Naive thymus-derived CD4-positive, alpha-beta T cell (primary cell): ENCODE results near the gene HOXA10. TPM values are rescaled to one million over a fixed set of nuclear protein-coding genes. Genes with fewer than 3 reads are reported as not detected.

ENCODE experiments used
- ATAC-seq: fragments of 150-1000 bp; cut with Tn5 transposase; 2 replicates; pipeline ENCODE4 v1.10.0; 2021; ENCODE audit warnings: mild to moderate bottlenecking, moderate library complexity
- CTCF ChIA-PET: fragments of 350-600 bp; sonication (Branson Sonifier 250); formaldehyde crosslinking; loops from one replicate; lab custom pipeline; 2021; ENCODE audit warnings: antibody characterized with exemption; lab: Charles Lee
- POLR2A ChIA-PET: fragments of 350-600 bp; sonication (Branson Sonifier 250); formaldehyde crosslinking; loops from one replicate; lab custom pipeline; 2021; ENCODE audit warnings: antibody characterized with exemption, inconsistent platforms; lab: Charles Lee
- DNase-seq, 9 donors: peaks; one replicate each; pipeline versions ENCODE4 v3.0.0 to v3.0.0-alpha.2; 2020 to 2022; ENCODE audit warnings: mixed read lengths in 1 of 9
- H3K27ac ChIP-seq: one replicate; pipeline ENCODE4 v1.7.0; 2013; ENCODE audit warnings: mild to moderate bottlenecking, low read depth, low read length, moderate library complexity
- H3K27me3 ChIP-seq, 2 donors: one replicate each; pipeline ENCODE4 v1.7.0; 2013; ENCODE audit warnings: low read length in 2 of 2, mild to moderate bottlenecking in 2 of 2, moderate library complexity in 2 of 2; ENCODE audit not compliant: control insufficient read depth in 2 of 2, insufficient read depth in 2 of 2
- H3K36me3 ChIP-seq, 3 experiments: 1 replicate in 2 of 3; 2 replicates in 1 of 3; pipeline ENCODE4 v1.7.0; 2013; ENCODE audit warnings: low read length in 3 of 3, mild to moderate bottlenecking in 3 of 3, moderate library complexity in 1 of 3; ENCODE audit not compliant: insufficient read depth in 3 of 3, control insufficient read depth in 2 of 3
- H3K4me1 ChIP-seq, 2 donors: one replicate each; pipeline ENCODE4 v1.7.0; 2013; ENCODE audit warnings: low read length in 2 of 2, mild to moderate bottlenecking in 2 of 2, moderate library complexity in 1 of 2; ENCODE audit not compliant: control insufficient read depth in 2 of 2, insufficient read depth in 2 of 2
- H3K4me3 ChIP-seq: 2 replicates; pipeline ENCODE4 v1.7.0; 2013; ENCODE audit warnings: mild to moderate bottlenecking, low read length
- H3K9me3 ChIP-seq, 3 experiments: 1 replicate in 2 of 3; 2 replicates in 1 of 3; pipeline ENCODE4 v1.7.0; 2013; ENCODE audit warnings: low read length in 3 of 3; ENCODE audit not compliant: control insufficient read depth in 2 of 3
- H3K27ac Mint-ChIP-seq, 9 donors: one replicate each; pipeline ENCODE4 v1.8.0; 2020 to 2022; ENCODE audit warnings: mixed read lengths in 9 of 9, mild to moderate bottlenecking in 8 of 9, moderate library complexity in 5 of 9, inconsistent platforms in 2 of 9
- H3K27me3 Mint-ChIP-seq, 5 donors: one replicate each; pipeline ENCODE4 v1.8.0; 2021 to 2022; ENCODE audit warnings: mixed read lengths in 5 of 5, mild to moderate bottlenecking in 1 of 5
- H3K36me3 Mint-ChIP-seq, 5 donors: one replicate each; pipeline ENCODE4 v1.8.0; 2020 to 2022; ENCODE audit warnings: mixed read lengths in 5 of 5, mild to moderate bottlenecking in 3 of 5, inconsistent platforms in 1 of 5
- H3K4me1 Mint-ChIP-seq, 7 donors: one replicate each; pipeline ENCODE4 v1.8.0; 2020 to 2022; ENCODE audit warnings: mixed read lengths in 7 of 7, mild to moderate bottlenecking in 3 of 7, inconsistent platforms in 1 of 7
- H3K4me3 Mint-ChIP-seq, 10 donors: one replicate each; pipeline ENCODE4 v1.8.0; 2020 to 2022; ENCODE audit warnings: mild to moderate bottlenecking in 10 of 10, mixed read lengths in 10 of 10, moderate library complexity in 6 of 10, inconsistent platforms in 2 of 10
- H3K9me3 Mint-ChIP-seq, 11 donors: one replicate each; pipeline ENCODE4 v1.8.0; 2020 to 2022; ENCODE audit warnings: mixed read lengths in 11 of 11, mild to moderate bottlenecking in 4 of 11, inconsistent platforms in 1 of 11, moderate library complexity in 1 of 11
- intact Hi-C, 2 donors: fragments of 100-400 bp; cut with micrococcal nuclease; formaldehyde crosslinking; loops; one replicate each; pipeline ENCODE4 v1.15.1; 2023
- polyA plus RNA-seq, 2 donors: library from polyadenylated mRNA; unstranded; fragments of 300-500 nt; fragmentation: Illumina TruSeq; gene quantifications; one replicate each; pipeline ENCODE4 v1.2.3, GENCODE V29; 2021
- total RNA-seq, 6 experiments: library from RNA in 5 of 6; stranded (reverse) in 5 of 6; gene quantifications; 1 replicate in 5 of 6; 2 replicates in 1 of 6; pipeline ENCODE4 v1.2.3 and lab custom pipeline; 2021 to 2026

Gene HOXA10
- total and polyA plus RNA-seq, 7 experiments from 2014 or later, result 0.66 TPM; not detected in 6

- peaks cover 4 to 7% of the 10 kb centered on the region in 2 donors for H3K4me1 ChIP-seq
- H3K4me3 ChIP-seq, result no peak overlapping the region
- H3K36me3 Mint-ChIP-seq, result no peaks in the 10 kb centered on the region
- POLR2A ChIA-PET, result no interaction called here
- ATAC-seq (peak; percentile 74), DNase-seq (peak in 2 of 9 donors; percentile 28 to 47)
- H3K4me1 Mint-ChIP-seq, result peaks cover 0 to 29% (median 18%) of the 10 kb centered on the region in 7 donors
- peaks cover 21 to 64% of the 10 kb centered on the region in 2 donors for H3K27me3 ChIP-seq
- intact Hi-C loops, result loop anchor here (1.0 to 5.0 kb wide), 7 partner anchors 366 to 887 kb away; no protein-coding TSS in a partner anchor
- H3K27ac ChIP-seq, result no peak overlapping the region
- H3K27ac Mint-ChIP-seq, result no peak overlapping the region
- H3K27me3 Mint-ChIP-seq, result peaks cover 80 to 97% (median 93%) of the 10 kb centered on the region in 5 donors
- no peaks in the 10 kb centered on the region for H3K9me3 ChIP-seq
- H3K9me3 Mint-ChIP-seq, result peaks cover 0 to 5% (median 0%) of the 10 kb centered on the region in 11 donors
- H3K4me3 Mint-ChIP-seq, result peak overlapping the region; percentile 35 to 79 (median 66)
- CTCF ChIA-PET, result interaction anchor here (0.6 to 2.4 kb wide), 3 partner anchors 12 to 553 kb away, joined by 3 to 9 read pairs (median 5); no protein-coding TSS in a partner anchor
- H3K36me3 ChIP-seq, result no peaks in the 10 kb centered on the region
Measured at GRCh38 chr7:27210441-27211083, 36.4 kb upstream of the HOXA10 start.

DNA sequence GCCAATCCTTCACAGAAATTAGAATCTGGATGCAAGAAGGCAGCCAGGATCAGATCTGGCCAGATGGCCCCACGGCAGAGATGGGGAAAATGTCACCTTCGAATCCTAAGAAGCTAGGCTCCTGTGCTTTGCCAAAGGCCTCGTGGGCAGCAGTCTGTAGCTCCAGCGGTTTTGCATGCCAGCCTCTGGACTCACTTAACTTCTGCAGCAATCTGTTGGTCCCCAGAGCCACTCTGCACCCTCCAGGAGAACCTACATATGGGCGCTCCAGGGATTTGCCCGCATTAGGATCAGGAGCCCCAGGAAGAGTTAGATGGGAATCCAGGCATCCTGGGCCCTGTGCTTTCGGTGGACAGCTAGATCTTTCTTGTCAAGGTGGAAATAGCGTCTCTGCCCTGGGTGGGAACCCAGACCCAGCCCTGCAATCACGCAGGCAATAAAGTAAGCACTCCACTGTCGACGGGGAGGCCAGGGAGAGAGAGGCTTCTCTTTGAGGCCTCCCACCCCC lies 35.9 kb upstream of the HOXA10 start:
- Histone ChIP-seq H3K27me3 (peaks cover 24 to 70% of the 10 kb centered on the region in 2 donors), H3K36me3 (no peaks in the 10 kb centered on the region), H3K9me3 (no peaks in the 10 kb centered on the region), H3K4me1 (peaks cover 4 to 7% of the 10 kb centered on the region in 2 donors), H3K27ac (no peak overlapping the region), H3K4me3 (no peak overlapping the region)
- DNase-seq (no peak), ATAC-seq (no peak)
- H3K4me1 Mint-ChIP-seq, result peaks cover 0 to 32% (median 24%) of the 10 kb centered on the region in 7 donors
- no peak overlapping the region for H3K27ac Mint-ChIP-seq
- H3K4me3 Mint-ChIP-seq, result peak overlapping the region in 6 of 10 donors; percentile 62 to 72 (median 67)
- intact Hi-C loops, result loop anchor here (1.0 to 5.0 kb wide), 7 partner anchors 366 to 887 kb away; no protein-coding TSS in a partner anchor
- ChIA-PET POLR2A (no interaction called here), CTCF (interaction anchor here (1.0 to 2.4 kb wide), 2 partner anchors 14 to 553 kb away, joined by 5 to 9 read pairs; no protein-coding TSS in a partner anchor)
- no peaks in the 10 kb centered on the region for H3K36me3 Mint-ChIP-seq
- peaks cover 84 to 95% (median 92%) of the 10 kb centered on the region in 5 donors for H3K27me3 Mint-ChIP-seq
- peaks cover 0 to 5% (median 0%) of the 10 kb centered on the region in 11 donors for H3K9me3 Mint-ChIP-seq

DNA sequence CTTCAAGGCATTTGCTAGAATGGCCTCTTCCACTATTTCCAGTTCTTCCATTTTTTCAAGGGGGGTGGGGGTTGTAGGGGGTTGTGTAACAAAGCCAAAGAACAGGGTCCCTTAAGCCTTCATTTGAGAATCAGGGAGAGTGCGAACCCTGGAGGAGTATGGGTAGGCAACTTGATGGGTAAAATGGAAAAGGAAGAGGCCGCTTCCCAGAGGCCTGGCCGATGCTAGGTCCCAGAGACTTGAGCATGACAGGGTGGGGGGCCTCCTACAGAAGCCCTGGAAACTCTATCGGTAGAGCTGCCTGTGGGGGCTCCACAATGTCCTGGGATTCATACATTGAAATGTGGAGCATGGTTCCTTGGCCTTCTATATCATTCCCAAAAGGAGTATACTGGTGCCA lies 34.9 kb upstream of the HOXA10 start:
- no peak overlapping the region for H3K27ac Mint-ChIP-seq
- ChIA-PET POLR2A (no interaction called here), CTCF (interaction anchor here (0.7 to 3.0 kb wide), 4 partner anchors 13 to 887 kb away, joined by 3 to 13 read pairs (median 6); no protein-coding TSS in a partner anchor)
- Histone ChIP-seq H3K9me3 (no peaks in the 10 kb centered on the region), H3K4me3 (no peak overlapping the region), H3K27ac (no peak overlapping the region), H3K4me1 (peaks cover 4 to 7% of the 10 kb centered on the region in 2 donors), H3K36me3 (no peaks in the 10 kb centered on the region), H3K27me3 (peaks cover 24 to 69% of the 10 kb centered on the region in 2 donors)
- H3K4me3 Mint-ChIP-seq, result no peak overlapping the region
- ATAC-seq, result no peak
- intact Hi-C loops, result no loop called here
- no peaks in the 10 kb centered on the region for H3K36me3 Mint-ChIP-seq
- peaks cover 0 to 7% (median 0%) of the 10 kb centered on the region in 11 donors for H3K9me3 Mint-ChIP-seq
- peaks cover 0 to 42% (median 27%) of the 10 kb centered on the region in 7 donors for H3K4me1 Mint-ChIP-seq
- no peak for DNase-seq
- H3K27me3 Mint-ChIP-seq, result peaks cover 87 to 95% (median 93%) of the 10 kb centered on the region in 5 donors

DNA sequence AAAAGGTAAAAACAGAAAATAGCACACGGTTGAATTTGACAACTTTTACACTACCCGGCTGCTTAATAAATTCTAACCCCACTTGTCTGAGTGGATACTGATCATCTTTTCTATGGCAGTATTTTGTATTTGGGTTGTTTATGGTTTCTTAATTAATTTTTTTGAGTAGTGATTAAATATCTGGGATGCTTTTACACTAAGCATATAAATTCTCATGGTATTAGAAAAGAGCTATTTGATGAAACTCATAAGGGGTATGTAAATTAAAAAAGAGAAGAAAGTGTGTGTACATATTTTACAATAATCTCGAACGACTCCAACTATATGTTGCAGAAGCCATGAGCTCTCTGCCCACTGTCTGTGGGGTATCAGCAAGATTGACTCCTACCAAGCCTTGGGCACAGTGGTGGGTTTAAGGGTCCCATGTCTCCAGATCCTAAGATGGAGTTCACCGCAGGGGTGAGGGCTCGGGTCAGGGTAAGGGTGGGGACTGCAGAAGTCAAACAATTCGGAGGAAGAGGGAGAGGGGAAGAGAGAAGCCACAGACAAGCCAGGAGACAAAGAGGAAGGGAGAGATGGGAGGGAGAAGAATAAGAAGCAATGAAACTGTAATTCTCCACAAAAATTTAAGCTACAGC lies 33.3 kb upstream of the HOXA10 start:
- no peaks in the 10 kb centered on the region for H3K36me3 Mint-ChIP-seq
- no peaks in the 10 kb centered on the region for H3K36me3 ChIP-seq

GRCh38 chr7:27205325-27206280 lies 31.5 kb upstream of the HOXA10 start:
- ChIA-PET POLR2A (interaction anchor here (0.6 kb wide), 1 partner anchor 56 kb away, joined by 3 read pairs; no protein-coding TSS in a partner anchor), CTCF (interaction anchor here (0.5 kb wide), 1 partner anchor 888 kb away, joined by 3 read pairs; no protein-coding TSS in a partner anchor)
- no peak overlapping the region for H3K4me3 ChIP-seq
- H3K27ac Mint-ChIP-seq, result peak overlapping the region in 2 of 9 donors; percentile 4 to 47
- peaks cover 93 to 97% (median 95%) of the 10 kb centered on the region in 5 donors for H3K27me3 Mint-ChIP-seq
- peaks cover 7 to 50% (median 38%) of the 10 kb centered on the region in 7 donors for H3K4me1 Mint-ChIP-seq
- intact Hi-C loops, result no loop called here
- no peak for DNase-seq
- peaks cover 0 to 3% (median 0%) of the 10 kb centered on the region in 5 donors for H3K36me3 Mint-ChIP-seq
- peaks cover 9 to 10% of the 10 kb centered on the region in 2 donors for H3K4me1 ChIP-seq
- H3K27me3 ChIP-seq, result peaks cover 21 to 62% of the 10 kb centered on the region in 2 donors
- no peaks in the 10 kb centered on the region for H3K36me3 ChIP-seq
- H3K4me3 Mint-ChIP-seq, result peak overlapping the region in 5 of 10 donors; percentile 3 to 54 (median 11)
- peaks cover 0 to 7% (median 0%) of the 10 kb centered on the region in 11 donors for H3K9me3 Mint-ChIP-seq
- H3K9me3 ChIP-seq, result no peaks in the 10 kb centered on the region
- no peak overlapping the region for H3K27ac ChIP-seq
- no peak for ATAC-seq

More for the DNA sequence above, 33.3 kb upstream of the HOXA10 start:
- no peak overlapping the region for H3K27ac Mint-ChIP-seq
- H3K9me3 Mint-ChIP-seq, result peaks cover 0 to 7% (median 0%) of the 10 kb centered on the region in 11 donors
- no peak overlapping the region for H3K4me3 Mint-ChIP-seq
- intact Hi-C loops, result no loop called here
- Histone ChIP-seq H3K4me3 (no peak overlapping the region), H3K9me3 (no peaks in the 10 kb centered on the region), H3K27ac (no peak overlapping the region), H3K4me1 (peaks cover 4% of the 10 kb centered on the region in 2 donors), H3K27me3 (peaks cover 24 to 66% of the 10 kb centered on the region in 2 donors)
- peaks cover 90 to 97% (median 95%) of the 10 kb centered on the region in 5 donors for H3K27me3 Mint-ChIP-seq
- ATAC-seq, result no peak
- CTCF ChIA-PET, result interaction anchor here (0.9 to 3.0 kb wide), 2 partner anchors 12 to 813 kb away, joined by 3 to 13 read pairs; no protein-coding TSS in a partner anchor
- DNase-seq, result no peak
- H3K4me1 Mint-ChIP-seq, result peaks cover 0 to 36% (median 30%) of the 10 kb centered on the region in 7 donors
- POLR2A ChIA-PET, result no interaction called here
